Measurements from ENCODE around the gene KRT37. TPM values are rescaled to one million over a fixed set of nuclear protein-coding genes. Genes with fewer than 3 reads are reported as not detected.

The KRT37 gene
- total RNA-seq, 4 donors from 2014 or later, result not detected

DNA sequence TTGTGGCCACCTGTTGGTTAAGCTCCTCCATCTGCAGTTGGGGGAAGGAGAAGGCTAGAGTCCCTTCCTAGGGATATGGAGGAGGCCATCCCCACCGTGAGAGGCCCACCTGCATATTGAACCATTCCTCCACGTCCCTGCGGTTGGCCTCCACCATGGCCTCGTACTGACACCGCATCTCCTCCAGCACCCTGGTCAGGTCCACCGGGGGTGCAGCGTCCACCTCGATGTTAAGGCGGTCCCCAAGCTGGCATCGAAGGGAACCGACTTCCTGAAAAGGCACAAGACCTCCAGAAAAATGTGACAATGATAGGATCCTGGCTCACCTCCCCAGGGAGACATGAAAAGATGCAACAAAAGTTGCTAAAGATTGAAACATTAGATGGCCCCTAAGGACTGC is 39.8 kb upstream of the KRT37 start:
- Histone ChIP-seq H3K4me1 (peaks cover 0 to 5% of the 10 kb centered on the region in 2 donors), H3K36me3 (no peaks in the 10 kb centered on the region), H3K27ac (no peak overlapping the region), H3K9me3 (no peaks in the 10 kb centered on the region), H3K4me3 (replicated peaks in 1 of 3) (no peak overlapping the region), H3K27me3 (no peaks in the 10 kb centered on the region)
- intact Hi-C loops (cut with DNase I), result no loop called here
- TF ChIP-seq, protein P1, sequence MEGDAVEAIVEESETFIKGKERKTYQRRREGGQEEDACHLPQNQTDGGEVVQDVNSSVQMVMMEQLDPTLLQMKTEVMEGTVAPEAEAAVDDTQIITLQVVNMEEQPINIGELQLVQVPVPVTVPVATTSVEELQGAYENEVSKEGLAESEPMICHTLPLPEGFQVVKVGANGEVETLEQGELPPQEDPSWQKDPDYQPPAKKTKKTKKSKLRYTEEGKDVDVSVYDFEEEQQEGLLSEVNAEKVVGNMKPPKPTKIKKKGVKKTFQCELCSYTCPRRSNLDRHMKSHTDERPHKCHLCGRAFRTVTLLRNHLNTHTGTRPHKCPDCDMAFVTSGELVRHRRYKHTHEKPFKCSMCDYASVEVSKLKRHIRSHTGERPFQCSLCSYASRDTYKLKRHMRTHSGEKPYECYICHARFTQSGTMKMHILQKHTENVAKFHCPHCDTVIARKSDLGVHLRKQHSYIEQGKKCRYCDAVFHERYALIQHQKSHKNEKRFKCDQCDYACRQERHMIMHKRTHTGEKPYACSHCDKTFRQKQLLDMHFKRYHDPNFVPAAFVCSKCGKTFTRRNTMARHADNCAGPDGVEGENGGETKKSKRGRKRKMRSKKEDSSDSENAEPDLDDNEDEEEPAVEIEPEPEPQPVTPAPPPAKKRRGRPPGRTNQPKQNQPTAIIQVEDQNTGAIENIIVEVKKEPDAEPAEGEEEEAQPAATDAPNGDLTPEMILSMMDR (IDR thresholded peaks at IDR 0.05), result no peak
- no peak for TF ChIP-seq POLR2A (IDR thresholded peaks at IDR 0.05)
- no peak for DNase-seq
- WGBS, 2 donors, result 86 to 89% methylated on average over 11 of the region's 11 CpGs

DNA sequence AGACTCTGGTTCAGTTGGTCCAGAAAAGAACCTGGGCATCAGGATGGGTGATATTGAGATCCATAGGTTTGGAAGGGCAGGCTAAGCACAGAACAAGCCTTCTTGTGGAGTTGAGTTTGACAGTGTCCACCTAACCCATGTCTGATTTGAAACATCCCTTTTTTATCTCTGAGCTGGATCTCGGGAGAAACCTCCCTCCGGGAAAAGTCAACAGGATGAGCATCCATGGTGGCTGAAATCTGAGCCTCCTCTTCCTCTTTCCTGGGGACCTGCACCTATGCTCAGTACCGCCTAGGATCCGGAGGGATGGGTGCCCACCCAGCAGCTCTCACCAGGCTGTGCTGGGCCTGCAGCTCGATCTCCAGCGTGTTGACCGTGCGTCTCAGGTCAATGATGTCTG is 39.4 kb upstream of the KRT37 start:
- WGBS, 2 donors, result 89 to 93% methylated on average over 2 to 8 of the region's 8 CpGs
- intact Hi-C loops (cut with DNase I), result no loop called here
- no peak overlapping the region for H3K27ac ChIP-seq
- no peak for DNase-seq
- TF ChIP-seq POLR2A (IDR thresholded peaks at IDR 0.05), result no peak
- TF ChIP-seq, protein P1 (IDR thresholded peaks at IDR 0.05), result no peak
- H3K27me3 ChIP-seq, result no peaks in the 10 kb centered on the region
- no peaks in the 10 kb centered on the region for H3K36me3 ChIP-seq
- H3K4me1 ChIP-seq, result peaks cover 0 to 5% of the 10 kb centered on the region in 2 donors
- H3K9me3 ChIP-seq, result no peaks in the 10 kb centered on the region
- H3K4me3 ChIP-seq (replicated peaks in 1 of 3), result no peak overlapping the region

DNA sequence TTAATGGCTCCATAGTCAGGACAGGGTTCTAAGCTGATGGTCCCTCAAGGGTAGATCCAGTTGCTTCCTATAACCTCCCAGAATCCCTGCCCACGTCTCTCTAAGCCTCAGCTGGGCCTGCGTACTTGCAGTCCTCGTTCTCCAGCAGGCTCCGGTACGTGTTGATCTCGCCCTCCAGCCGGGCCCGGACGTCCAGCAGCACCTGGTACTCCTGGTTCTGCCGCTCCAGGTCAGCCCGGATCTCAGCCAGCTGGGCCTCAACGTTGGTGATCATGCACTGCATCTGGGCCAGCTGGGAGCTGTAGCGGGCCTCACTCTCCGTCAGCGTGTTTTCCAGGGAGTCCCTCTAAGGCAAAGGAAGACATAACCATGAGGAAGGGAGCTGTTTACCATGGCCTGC is 38.3 kb upstream of the KRT37 start:
- Histone ChIP-seq H3K36me3 (no peaks in the 10 kb centered on the region), H3K4me1 (peaks cover 0 to 5% of the 10 kb centered on the region in 2 donors), H3K9me3 (no peaks in the 10 kb centered on the region), H3K27me3 (no peaks in the 10 kb centered on the region), H3K4me3 (replicated peaks in 1 of 3) (no peak overlapping the region), H3K27ac (no peak overlapping the region)
- 85 to 86% methylated on average over 15 of the region's 15 CpGs for WGBS, 2 donors
- TF ChIP-seq POLR2A (IDR thresholded peaks at IDR 0.05), result no peak
- TF ChIP-seq, protein P1 (IDR thresholded peaks at IDR 0.05), result no peak
- DNase-seq, result no peak
- intact Hi-C loops (cut with DNase I), result no loop called here

DNA sequence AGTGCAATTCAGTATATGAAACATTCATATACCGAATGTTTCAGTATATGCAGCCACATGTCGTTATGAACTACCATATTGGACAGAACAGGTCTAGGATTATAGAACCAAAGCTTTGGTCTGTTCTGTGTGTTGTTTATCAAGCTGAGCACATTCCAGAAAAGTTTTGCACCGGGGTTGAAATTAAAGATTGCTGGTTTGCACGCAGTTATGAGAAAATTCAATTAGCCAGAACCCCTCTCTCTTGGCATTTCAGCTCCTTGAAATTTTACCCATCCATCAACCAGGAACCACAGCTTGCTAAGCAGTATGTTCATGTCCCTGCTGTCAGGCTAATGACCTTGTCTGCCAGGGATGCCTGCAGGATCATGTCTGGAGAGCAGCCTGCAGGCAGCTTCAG is 33.3 kb upstream of the KRT37 start:
- intact Hi-C loops (cut with DNase I), result no loop called here
- TF ChIP-seq, protein P1 (IDR thresholded peaks at IDR 0.05), result no peak
- TF ChIP-seq POLR2A (IDR thresholded peaks at IDR 0.05), result no peak
- Histone ChIP-seq H3K4me3 (replicated peaks in 1 of 3) (no peak overlapping the region), H3K27ac (no peak overlapping the region), H3K36me3 (no peaks in the 10 kb centered on the region), H3K9me3 (no peaks in the 10 kb centered on the region), H3K27me3 (no peaks in the 10 kb centered on the region), H3K4me1 (no peaks in the 10 kb centered on the region)
- DNase-seq, result no peak
- 70 to 82% methylated on average over 4 of the region's 4 CpGs for WGBS, 2 donors

DNA sequence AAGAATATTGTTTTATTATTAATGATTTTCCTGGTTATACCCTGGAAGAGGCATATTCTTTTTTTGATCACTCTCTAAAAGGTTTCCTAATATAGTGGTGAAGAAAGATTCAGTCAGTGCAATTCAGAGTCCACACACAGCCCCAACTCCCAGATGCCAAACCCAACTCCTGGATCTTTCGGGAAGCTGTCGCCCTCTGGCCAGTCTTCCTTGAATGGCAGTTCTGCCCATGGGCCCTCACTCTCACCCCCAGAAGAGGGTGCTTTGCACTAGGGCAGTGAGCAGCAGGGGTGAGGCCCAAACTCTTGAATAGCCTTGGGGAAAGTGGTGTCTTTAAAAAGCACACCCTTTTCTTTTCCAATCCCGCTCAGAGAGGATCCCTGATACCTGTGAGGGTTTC is 31.8 kb upstream of the KRT37 start:
- TF ChIP-seq, protein P1 (IDR thresholded peaks at IDR 0.05), result no peak
- no peak for TF ChIP-seq POLR2A (IDR thresholded peaks at IDR 0.05)
- Histone ChIP-seq H3K36me3 (no peaks in the 10 kb centered on the region), H3K27ac (no peak overlapping the region), H3K9me3 (no peaks in the 10 kb centered on the region), H3K27me3 (no peaks in the 10 kb centered on the region), H3K4me1 (no peaks in the 10 kb centered on the region), H3K4me3 (replicated peaks in 1 of 3) (no peak overlapping the region)
- WGBS, 2 donors, result 80 to 89% methylated on average over 3 of the region's 3 CpGs
- DNase-seq, result no peak
- intact Hi-C loops (cut with DNase I), result no loop called here

Measured in thyroid gland (tissue), 4 donors.